Hepatocyte (in vitro differentiated cells): ENCODE results near the gene NUMA1. TPM values are rescaled to one million over a fixed set of nuclear protein-coding genes. Genes with fewer than 3 reads are reported as not detected.

Experiments used
- DNase-seq: peaks from one replicate; pipeline ENCODE4 v3.0.0-alpha.2; 2016; ENCODE audit warnings: low spot score
- H2AFZ ChIP-seq: fragments of 200-600 bp; sonication (generic); 2 replicates; pipeline ENCODE4 v1.6.0; 2016; ENCODE audit warnings: antibody characterized with exemption, mild to moderate bottlenecking
- H3K27ac ChIP-seq: fragments of 200-600 bp; sonication (generic); 2 replicates; pipeline ENCODE4 v1.5.1; 2016; ENCODE audit warnings: mild to moderate bottlenecking
- H3K27me3 ChIP-seq: fragments of 200-600 bp; sonication (generic); 2 replicates; pipeline ENCODE4 v1.6.1; 2016
- H3K36me3 ChIP-seq: fragments of 200-600 bp; sonication (generic); replicated peaks from 2 replicates; pipeline ENCODE4 v1.5.1; 2016; ENCODE audit warnings: low read depth; ENCODE audit not compliant: insufficient read depth
- H3K4me1 ChIP-seq: fragments of 200-600 bp; sonication (generic); 2 replicates; pipeline ENCODE4 v1.5.1; 2016; ENCODE audit warnings: mild to moderate bottlenecking, moderate library complexity; ENCODE audit not compliant: insufficient read depth
- H3K4me2 ChIP-seq: fragments of 200-600 bp; sonication (generic); 2 replicates; pipeline ENCODE4 v1.6.0; 2016
- H3K4me3 ChIP-seq: fragments of 200-600 bp; sonication (generic); 2 replicates; pipeline ENCODE4 v1.5.1; 2016; ENCODE audit warnings: mild to moderate bottlenecking
- H3K79me2 ChIP-seq: fragments of 200-600 bp; sonication (generic); 2 replicates; pipeline ENCODE4 v1.6.0; 2017; ENCODE audit warnings: mild to moderate bottlenecking
- H3K9me2 ChIP-seq: fragments of 200-600 bp; sonication (generic); replicated peaks from 2 replicates; pipeline ENCODE4 v1.6.0; 2017; ENCODE audit warnings: mild to moderate bottlenecking; ENCODE audit not compliant: insufficient read depth
- H3K9me3 ChIP-seq: fragments of 200-600 bp; sonication (generic); 2 replicates; pipeline ENCODE4 v1.5.1; 2016; ENCODE audit warnings: low read depth, mild to moderate bottlenecking
- H4K20me1 ChIP-seq: fragments of 200-600 bp; sonication (generic); 2 replicates; pipeline ENCODE4 v1.6.0; 2016; ENCODE audit warnings: mild to moderate bottlenecking; ENCODE audit not compliant: insufficient read depth, poor library complexity, severe bottlenecking
- EZH2 ChIP-seq: fragments of 200-600 bp; sonication (generic); IDR thresholded peaks from 2 replicates; pipeline ENCODE4 v1.6.1; 2016; ENCODE audit warnings: antibody characterized with exemption, mild to moderate bottlenecking, borderline replicate concordance
- EZH2phosphoT487 ChIP-seq: fragments of 200-600 bp; sonication (generic); IDR thresholded peaks from one replicate; pipeline ENCODE4 v1.6.1; 2018; ENCODE audit warnings: antibody characterized with exemption, mild to moderate bottlenecking, low read depth, moderate library complexity; ENCODE audit not compliant: unreplicated experiment, severe bottlenecking
- WGBS: methylation state at CpG from one replicate; pipeline ENCODE4 v1.1.6; 2016; ENCODE audit warnings: low lambda C conversion rate; ENCODE audit errors: missing lambda C conversion rate; 5-methylcytosine and 5-hydroxymethylcytosine counted together
- polyA plus RNA-seq: library from polyadenylated mRNA; unstranded; fragments of >200 nt; fragmentation: Nextera tagmentation; extraction: Ambion mirVana; gene quantifications from 2 replicates; pipeline ENCODE4 v1.2.1, GENCODE V29; 2016
- total RNA-seq: library from RNA; depleted of rRNA; stranded (reverse); fragments of >200 nt; gene quantifications from 2 replicates; pipeline ENCODE4 v1.2.3, GENCODE V29; 2014
- TF ChIP-seq, protein P1 (sequence below): fragments of 200-600 bp; sonication (generic); IDR thresholded peaks from 2 replicates; pipeline ENCODE4 v1.5.1; 2016; ENCODE audit warnings: antibody characterized with exemption, mild to moderate bottlenecking; ENCODE audit not compliant: poor library complexity

The NUMA1 gene
- total and polyA plus RNA-seq, 2 experiments from 2014 or later: 103 to 140 TPM

DNA sequence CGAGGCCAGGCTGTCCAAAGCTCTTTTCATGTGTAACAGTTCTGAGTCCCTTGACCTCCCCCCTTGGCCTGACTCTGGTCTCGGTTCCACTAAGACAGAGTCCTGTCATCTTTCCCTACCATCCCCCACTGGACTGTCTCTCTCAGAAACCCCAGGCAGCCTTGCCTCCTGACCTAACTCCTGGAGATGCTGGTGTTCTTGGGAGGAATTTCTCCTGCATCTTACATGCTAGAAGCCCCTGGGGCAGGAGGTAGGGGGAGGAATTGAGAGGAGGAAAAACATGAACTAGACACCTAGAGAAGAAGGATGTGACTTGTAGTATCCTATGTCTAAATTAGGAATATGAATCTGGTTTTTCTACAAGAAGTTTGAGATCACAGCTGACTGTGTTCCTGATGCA is 82.3 kb downstream of the NUMA1 start:
- TF ChIP-seq EZH2phosphoT487 (no peak), EZH2 (no peak)
- TF ChIP-seq, protein P1, sequence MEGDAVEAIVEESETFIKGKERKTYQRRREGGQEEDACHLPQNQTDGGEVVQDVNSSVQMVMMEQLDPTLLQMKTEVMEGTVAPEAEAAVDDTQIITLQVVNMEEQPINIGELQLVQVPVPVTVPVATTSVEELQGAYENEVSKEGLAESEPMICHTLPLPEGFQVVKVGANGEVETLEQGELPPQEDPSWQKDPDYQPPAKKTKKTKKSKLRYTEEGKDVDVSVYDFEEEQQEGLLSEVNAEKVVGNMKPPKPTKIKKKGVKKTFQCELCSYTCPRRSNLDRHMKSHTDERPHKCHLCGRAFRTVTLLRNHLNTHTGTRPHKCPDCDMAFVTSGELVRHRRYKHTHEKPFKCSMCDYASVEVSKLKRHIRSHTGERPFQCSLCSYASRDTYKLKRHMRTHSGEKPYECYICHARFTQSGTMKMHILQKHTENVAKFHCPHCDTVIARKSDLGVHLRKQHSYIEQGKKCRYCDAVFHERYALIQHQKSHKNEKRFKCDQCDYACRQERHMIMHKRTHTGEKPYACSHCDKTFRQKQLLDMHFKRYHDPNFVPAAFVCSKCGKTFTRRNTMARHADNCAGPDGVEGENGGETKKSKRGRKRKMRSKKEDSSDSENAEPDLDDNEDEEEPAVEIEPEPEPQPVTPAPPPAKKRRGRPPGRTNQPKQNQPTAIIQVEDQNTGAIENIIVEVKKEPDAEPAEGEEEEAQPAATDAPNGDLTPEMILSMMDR: no peak
- H3K4me3 ChIP-seq: no peak overlapping the region
- H3K79me2 ChIP-seq: no peaks in the 10 kb centered on the region
- H3K9me2 ChIP-seq: no peaks in the 10 kb centered on the region
- no peak for DNase-seq
- WGBS: 100% methylated on average over 2 of the region's 2 CpGs
- H3K4me2 ChIP-seq: no peak overlapping the region
- no peaks in the 10 kb centered on the region for H3K4me1 ChIP-seq
- H3K27me3 ChIP-seq: no peaks in the 10 kb centered on the region
- H3K36me3 ChIP-seq: no peaks in the 10 kb centered on the region
- H2AFZ ChIP-seq: no peak overlapping the region
- no peak overlapping the region for H3K27ac ChIP-seq
- no peaks in the 10 kb centered on the region for H4K20me1 ChIP-seq
- no peaks in the 10 kb centered on the region for H3K9me3 ChIP-seq

DNA sequence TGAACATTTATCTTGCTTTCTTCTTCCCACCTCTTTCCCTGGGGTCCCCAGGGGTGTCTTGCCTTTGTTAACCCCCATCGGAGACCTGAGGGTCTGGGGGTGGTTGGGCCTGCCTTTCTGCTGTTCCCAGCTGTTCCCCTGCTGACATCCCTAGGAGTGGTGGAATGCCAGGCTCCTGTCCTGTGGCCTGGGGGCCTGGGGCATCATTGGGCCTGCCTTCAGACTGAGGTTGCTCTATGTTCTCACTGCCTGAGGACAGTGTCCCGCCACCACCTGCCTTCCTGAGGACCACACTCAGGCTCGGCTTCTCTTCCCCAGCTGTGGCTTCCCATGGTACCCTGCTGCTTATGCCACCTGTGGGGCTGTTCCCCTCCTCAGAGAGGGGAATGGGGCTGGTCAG is 82.7 kb downstream of the NUMA1 start:
- H3K36me3 ChIP-seq: no peaks in the 10 kb centered on the region
- no peak overlapping the region for H2AFZ ChIP-seq
- DNase-seq: no peak
- H3K79me2 ChIP-seq: no peaks in the 10 kb centered on the region
- no peak overlapping the region for H3K4me2 ChIP-seq
- H3K27me3 ChIP-seq: no peaks in the 10 kb centered on the region
- WGBS: 90% methylated on average over 3 of the region's 3 CpGs
- no peaks in the 10 kb centered on the region for H4K20me1 ChIP-seq
- H3K4me3 ChIP-seq: no peak overlapping the region
- no peaks in the 10 kb centered on the region for H3K9me2 ChIP-seq
- no peaks in the 10 kb centered on the region for H3K9me3 ChIP-seq
- H3K4me1 ChIP-seq: no peaks in the 10 kb centered on the region
- H3K27ac ChIP-seq: no peak overlapping the region
- TF ChIP-seq EZH2phosphoT487: no peak
- TF ChIP-seq, protein P1: no peak
- no peak for TF ChIP-seq EZH2

DNA sequence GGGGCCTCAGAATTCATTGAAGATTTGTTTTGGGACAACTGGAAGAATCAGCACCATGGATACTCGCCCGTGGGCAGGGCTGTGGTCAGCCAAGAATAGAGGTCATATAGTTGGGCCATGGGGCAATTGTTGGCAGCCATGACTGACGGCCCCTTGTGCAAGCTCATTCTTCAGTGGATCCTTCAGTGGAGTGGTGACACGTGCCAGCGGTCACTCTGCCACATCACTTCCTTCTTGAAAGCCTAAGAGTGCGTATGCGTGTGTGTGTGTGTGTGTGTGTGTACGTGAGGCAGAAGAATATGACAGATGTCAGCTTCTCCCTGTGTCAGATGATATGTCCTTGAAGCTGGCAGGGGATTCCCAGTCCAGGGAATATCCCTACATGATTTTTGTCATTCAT is 83.4 kb downstream of the NUMA1 start:
- H3K27ac ChIP-seq: no peak overlapping the region
- no peak for DNase-seq
- no peaks in the 10 kb centered on the region for H3K4me1 ChIP-seq
- H2AFZ ChIP-seq: no peak overlapping the region
- 86% methylated on average over 8 of the region's 8 CpGs for WGBS
- H3K9me3 ChIP-seq: no peaks in the 10 kb centered on the region
- no peaks in the 10 kb centered on the region for H3K36me3 ChIP-seq
- H4K20me1 ChIP-seq: no peaks in the 10 kb centered on the region
- H3K4me3 ChIP-seq: no peak overlapping the region
- H3K9me2 ChIP-seq: no peaks in the 10 kb centered on the region
- TF ChIP-seq EZH2phosphoT487 (no peak), EZH2 (no peak)
- TF ChIP-seq, protein P1: no peak
- no peaks in the 10 kb centered on the region for H3K27me3 ChIP-seq
- no peak overlapping the region for H3K4me2 ChIP-seq
- H3K79me2 ChIP-seq: no peaks in the 10 kb centered on the region

DNA sequence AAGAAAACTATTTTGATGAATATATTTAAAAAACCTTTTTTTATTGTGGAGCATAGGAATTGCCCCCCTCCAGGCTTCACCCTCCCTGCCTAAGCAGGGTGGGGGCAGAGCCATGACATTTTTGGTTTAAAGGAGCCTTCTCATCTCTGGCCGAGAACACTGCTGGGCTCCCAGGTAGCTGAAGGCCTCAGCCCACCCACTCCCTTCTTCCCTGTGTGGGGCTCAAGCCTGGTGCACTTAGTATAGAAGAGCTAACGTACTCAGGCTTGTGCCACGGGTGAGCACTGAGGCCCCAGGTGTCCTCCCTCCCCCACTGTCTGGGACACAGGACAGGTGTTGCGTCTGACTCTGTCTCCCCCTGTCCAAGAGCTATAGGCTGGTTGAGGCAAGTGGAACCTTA is 83.8 kb downstream of the NUMA1 start:
- Histone ChIP-seq H3K9me3 (no peaks in the 10 kb centered on the region), H3K9me2 (no peaks in the 10 kb centered on the region), H3K27ac (no peak overlapping the region), H2AFZ (no peak overlapping the region), H3K79me2 (no peaks in the 10 kb centered on the region), H3K27me3 (no peaks in the 10 kb centered on the region), H4K20me1 (no peaks in the 10 kb centered on the region), H3K4me1 (no peaks in the 10 kb centered on the region), H3K4me2 (no peak overlapping the region), H3K4me3 (no peak overlapping the region), H3K36me3 (no peaks in the 10 kb centered on the region)
- WGBS: 99% methylated on average over 4 of the region's 4 CpGs
- DNase-seq: no peak
- TF ChIP-seq EZH2 (no peak), EZH2phosphoT487 (no peak)
- TF ChIP-seq, protein P1: no peak
